ENCODE results near the gene MYLK. TPM values are rescaled to one million over a fixed set of nuclear protein-coding genes. Genes with fewer than 3 reads are reported as not detected.
"Not testable (repeated sequence)": the region's sequence is repeated elsewhere in the genome, so short reads cannot be mapped to it uniquely, and the experiment has no call there.

MYLK gene
- total RNA-seq, 1 donor = 27.1 TPM

DNA sequence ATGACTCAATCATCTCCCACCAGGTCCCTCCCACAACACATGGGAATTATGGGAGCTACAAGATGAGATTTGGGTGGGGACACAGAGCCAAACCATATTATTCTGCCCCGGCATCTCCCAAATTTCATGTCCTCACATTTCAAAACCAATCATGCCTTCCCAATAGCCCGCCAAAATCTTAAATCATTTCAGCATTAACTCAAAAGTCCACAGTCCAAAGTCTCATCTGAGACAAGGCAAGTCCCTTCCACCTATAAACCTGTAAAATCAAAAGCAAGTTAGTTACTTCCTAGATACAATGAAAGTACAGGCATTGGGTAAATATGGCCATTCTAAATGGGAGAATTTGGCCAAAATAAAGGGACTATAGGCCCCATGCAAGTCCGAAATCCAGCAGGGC lies 6.0 kb upstream of the MYLK start:
- not testable (repeated sequence) for H3K4me3 ChIP-seq (ENCODE audit: low read length); H3K4me1 ChIP-seq (ENCODE audit: insufficient read depth, low read length); H3K9me3 ChIP-seq (ENCODE audit: low read depth, low read length)
- peaks cover 17% of the 10 kb centered on the region for H3K27me3 ChIP-seq (ENCODE audit: insufficient read depth, low read length)

DNA sequence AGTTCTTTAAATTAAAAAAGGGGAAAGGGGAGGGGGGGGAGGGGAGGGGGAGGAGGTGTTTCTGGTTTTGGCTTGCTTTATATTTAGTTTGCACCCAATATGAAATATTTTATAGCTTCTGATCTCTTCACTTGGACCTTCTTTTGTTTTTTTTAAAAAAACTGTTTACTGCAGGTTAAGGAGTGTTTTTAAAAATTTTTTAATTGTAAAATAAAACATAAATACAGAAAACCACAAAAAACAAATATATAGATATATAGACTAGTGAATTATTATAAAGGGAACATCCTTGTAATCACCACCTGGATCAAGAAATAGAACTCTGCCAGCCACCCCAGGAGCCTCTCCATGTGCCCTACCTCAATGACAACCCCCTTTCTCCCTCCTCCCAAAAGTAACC lies 861 bp upstream of the MYLK start:
- Histone ChIP-seq H3K4me3 (ENCODE audit: low read length) (no peak overlapping the region), H3K9me3 (ENCODE audit: low read depth, low read length) (no peaks in the 10 kb centered on the region), H3K4me1 (ENCODE audit: insufficient read depth, low read length) (peaks cover 7% of the 10 kb centered on the region), H3K27me3 (ENCODE audit: insufficient read depth, low read length) (peaks cover 37% of the 10 kb centered on the region)

DNA sequence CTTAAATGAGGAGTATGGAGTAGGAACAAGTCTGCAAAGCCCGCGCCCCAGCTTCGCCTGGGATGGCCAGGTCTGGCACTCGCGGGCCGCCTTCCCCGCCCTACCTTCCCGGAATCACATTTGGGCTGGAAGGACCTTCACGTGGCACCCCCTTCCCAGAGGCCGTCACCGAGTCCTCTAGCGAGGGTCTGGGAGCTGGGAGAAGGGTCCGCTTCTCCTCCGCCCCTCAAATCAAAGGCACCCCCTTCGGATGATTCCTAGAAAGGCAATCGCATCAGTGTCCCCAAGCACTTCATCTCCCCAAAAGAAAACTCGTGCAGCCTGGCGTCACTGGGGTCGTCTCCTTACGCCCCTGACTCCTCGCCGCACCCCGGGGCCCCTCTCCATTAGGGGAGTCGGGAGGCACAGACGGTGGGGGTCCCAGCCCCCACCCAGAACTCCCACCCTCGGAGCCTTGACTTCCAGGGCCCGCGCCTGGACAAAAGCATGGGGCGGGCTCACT lies 380 bp downstream of the MYLK start:
- H3K9me3 ChIP-seq (ENCODE audit: low read depth, low read length) = no peaks in the 10 kb centered on the region
- H3K4me3 ChIP-seq (ENCODE audit: low read length) = no peak overlapping the region
- peaks cover 37% of the 10 kb centered on the region for H3K27me3 ChIP-seq (ENCODE audit: insufficient read depth, low read length)
- H3K4me1 ChIP-seq (ENCODE audit: insufficient read depth, low read length) = peaks cover 7% of the 10 kb centered on the region

DNA sequence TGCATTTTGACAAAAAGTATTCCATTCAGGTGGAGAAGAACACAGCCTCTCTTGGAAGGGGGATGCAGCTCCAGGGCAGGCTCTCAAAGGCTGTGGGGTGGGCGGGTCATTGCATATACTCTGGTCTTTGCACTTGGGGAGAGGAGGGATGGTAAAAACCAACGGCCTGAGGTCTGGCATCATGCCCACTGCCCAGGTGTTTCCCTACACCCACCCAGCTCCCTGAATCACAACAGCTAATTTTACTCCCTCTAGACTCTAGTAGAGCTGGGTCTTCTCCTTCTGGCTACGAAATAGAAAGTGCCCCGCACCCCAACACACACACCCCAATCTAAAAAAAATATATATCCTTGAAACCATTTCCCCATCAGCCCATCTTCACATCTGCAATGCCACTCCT lies 1.0 kb downstream of the MYLK start:
- Histone ChIP-seq H3K4me1 (ENCODE audit: insufficient read depth, low read length) (peaks cover 7% of the 10 kb centered on the region), H3K9me3 (ENCODE audit: low read depth, low read length) (no peaks in the 10 kb centered on the region), H3K4me3 (ENCODE audit: low read length) (no peak overlapping the region), H3K27me3 (ENCODE audit: insufficient read depth, low read length) (peaks cover 37% of the 10 kb centered on the region)

DNA sequence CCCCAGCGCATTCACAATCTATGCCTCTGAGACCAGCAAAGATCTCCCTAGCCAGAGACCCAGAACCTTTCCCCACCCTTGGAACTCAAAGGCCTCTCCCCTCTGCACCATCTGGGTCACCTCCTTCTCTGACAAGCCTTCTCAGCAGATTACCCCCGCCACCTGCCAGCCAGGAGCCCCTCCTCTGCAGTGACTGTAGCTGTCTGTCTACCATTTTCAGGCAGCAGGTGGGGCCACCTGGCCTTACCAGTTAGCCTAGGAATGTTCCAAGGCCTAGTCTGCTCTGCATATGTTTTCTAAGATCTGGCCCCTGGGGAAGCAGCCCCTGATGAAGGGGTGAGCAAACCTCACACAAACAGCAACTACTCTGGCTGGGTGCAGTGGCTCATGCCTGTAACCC lies 2.4 kb downstream of the MYLK start:
- no peaks in the 10 kb centered on the region for H3K9me3 ChIP-seq (ENCODE audit: low read depth, low read length)

DNA sequence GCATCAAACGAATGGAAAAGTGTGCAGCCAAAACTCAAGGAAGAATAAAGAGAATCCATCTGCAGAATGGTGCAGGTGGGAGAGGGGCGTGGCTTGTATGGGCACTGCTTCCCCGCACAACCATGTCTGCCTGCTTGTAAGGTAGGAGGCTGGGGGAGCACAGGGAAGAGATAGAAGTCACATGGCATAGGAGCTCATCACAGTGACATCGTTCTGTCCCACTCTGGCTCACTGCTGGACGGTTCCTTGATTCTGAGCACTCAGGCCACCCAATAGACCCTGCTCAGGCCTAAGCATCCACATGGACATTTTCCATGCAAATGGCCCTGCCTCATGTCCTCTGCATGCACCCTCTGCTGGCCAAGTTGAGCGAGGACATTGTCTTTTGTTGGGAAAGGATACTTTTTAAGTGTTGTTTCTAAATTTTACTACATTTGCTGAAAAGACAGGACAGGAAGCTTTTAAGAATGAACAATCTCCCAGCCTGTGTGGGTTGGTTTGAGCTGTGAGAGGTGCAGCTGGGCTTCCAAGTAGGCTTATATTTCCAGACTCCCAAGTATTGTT lies 3.1 kb downstream of the MYLK start:
- Histone ChIP-seq H3K9me3 (ENCODE audit: low read depth, low read length) (no peaks in the 10 kb centered on the region), H3K4me3 (ENCODE audit: low read length) (no peak overlapping the region), H3K27me3 (ENCODE audit: insufficient read depth, low read length) (peaks cover 29% of the 10 kb centered on the region), H3K4me1 (ENCODE audit: insufficient read depth, low read length) (peaks cover 7% of the 10 kb centered on the region)

More for the DNA sequence above, 2.4 kb downstream of the MYLK start:
- Histone ChIP-seq H3K27me3 (ENCODE audit: insufficient read depth, low read length) (peaks cover 32% of the 10 kb centered on the region), H3K4me3 (ENCODE audit: low read length) (no peak overlapping the region), H3K4me1 (ENCODE audit: insufficient read depth, low read length) (peaks cover 7% of the 10 kb centered on the region)

DNA sequence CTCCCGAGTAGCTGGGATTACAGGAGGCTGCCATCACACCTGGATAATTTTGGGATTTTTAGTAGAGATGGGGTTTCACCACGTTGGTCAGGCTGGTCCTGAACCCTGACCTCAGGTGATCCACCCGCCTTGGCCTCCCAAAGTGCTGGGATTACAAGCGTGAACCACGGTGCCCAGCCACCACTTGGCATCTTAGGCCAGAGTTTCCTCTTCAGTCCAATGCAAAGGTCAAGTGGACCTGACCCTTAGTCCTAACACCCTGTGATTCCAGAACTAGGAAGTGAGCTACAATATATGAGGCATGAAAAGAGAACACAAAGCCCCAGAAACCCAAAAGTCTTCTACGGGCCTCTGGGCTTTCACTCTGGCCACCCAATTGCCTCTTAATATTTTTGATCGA lies 5.3 kb downstream of the MYLK start:
- H3K9me3 ChIP-seq (ENCODE audit: low read depth, low read length) = no peaks in the 10 kb centered on the region
- H3K4me1 ChIP-seq (ENCODE audit: insufficient read depth, low read length) = peaks cover 5% of the 10 kb centered on the region
- peaks cover 18% of the 10 kb centered on the region for H3K27me3 ChIP-seq (ENCODE audit: insufficient read depth, low read length)
- H3K4me3 ChIP-seq (ENCODE audit: low read length) = no peak overlapping the region

DNA sequence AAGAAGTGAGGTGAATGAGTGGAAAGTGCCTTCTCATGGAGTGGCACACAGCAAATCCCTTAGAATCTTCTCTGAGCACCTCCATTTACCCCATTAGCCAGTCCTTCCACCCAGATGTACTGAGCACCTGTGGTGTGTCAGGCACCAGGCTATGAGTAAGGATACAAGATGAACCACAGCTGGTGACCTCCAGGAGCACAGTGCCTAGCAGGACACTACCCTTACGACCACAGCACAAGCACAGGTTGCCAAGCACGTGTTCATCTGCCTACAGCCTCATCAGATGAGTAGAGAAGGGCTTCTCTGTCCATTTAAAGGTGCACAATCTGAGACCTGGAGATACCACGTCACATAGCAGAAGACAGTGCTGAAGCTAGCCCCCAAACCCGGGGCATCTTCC lies 6.2 kb downstream of the MYLK start:
- no peaks in the 10 kb centered on the region for H3K4me1 ChIP-seq (ENCODE audit: insufficient read depth, low read length)
- no peaks in the 10 kb centered on the region for H3K9me3 ChIP-seq (ENCODE audit: low read depth, low read length)

DNA sequence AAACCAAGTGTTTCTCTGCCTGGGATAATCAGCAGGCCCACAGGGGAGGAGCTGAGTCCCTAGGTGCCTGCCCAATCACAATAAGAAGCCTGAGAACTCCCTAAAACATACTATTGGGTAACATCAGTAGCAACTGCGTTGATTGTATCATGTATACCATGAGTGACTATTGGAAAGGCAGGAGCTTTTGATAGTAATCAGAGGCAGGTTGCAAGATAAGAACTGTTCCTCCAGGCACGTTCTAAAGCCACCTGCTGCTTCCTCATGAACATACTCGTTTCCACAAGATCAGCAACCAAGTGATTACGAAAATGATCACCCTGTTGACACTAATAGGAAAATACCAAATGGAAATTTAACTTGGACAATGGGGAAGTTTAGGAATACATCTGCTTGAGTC lies 6.7 kb downstream of the MYLK start:
- Histone ChIP-seq H3K9me3 (ENCODE audit: low read depth, low read length) (no peaks in the 10 kb centered on the region), H3K4me3 (ENCODE audit: low read length) (no peak overlapping the region), H3K4me1 (ENCODE audit: insufficient read depth, low read length) (no peaks in the 10 kb centered on the region), H3K27me3 (ENCODE audit: insufficient read depth, low read length) (peaks cover 5% of the 10 kb centered on the region)

More for the DNA sequence above, 6.2 kb downstream of the MYLK start:
- Histone ChIP-seq H3K27me3 (ENCODE audit: insufficient read depth, low read length) (peaks cover 9% of the 10 kb centered on the region), H3K4me3 (ENCODE audit: low read length) (no peak overlapping the region)

DNA sequence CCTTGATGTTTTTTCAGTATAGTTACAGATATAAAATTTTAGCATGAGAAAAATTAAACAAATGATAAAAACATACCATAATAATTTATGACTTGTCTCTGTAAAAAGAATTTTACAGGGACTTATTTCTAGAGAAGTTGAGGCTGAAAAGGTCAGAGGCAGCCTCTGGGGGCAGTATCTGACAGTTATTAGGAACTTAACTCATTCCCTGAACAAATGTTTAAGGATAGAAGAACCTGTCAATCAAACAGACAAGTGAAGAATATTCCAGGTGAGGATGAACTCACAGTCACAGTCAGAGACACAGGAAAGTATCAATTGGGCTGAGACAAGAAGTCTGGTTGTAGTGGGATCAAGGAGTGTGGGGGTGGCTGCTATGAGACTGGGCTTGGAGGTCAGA lies 7.3 kb downstream of the MYLK start:
- no peaks in the 10 kb centered on the region for H3K4me1 ChIP-seq (ENCODE audit: insufficient read depth, low read length)
- no peak overlapping the region for H3K4me3 ChIP-seq (ENCODE audit: low read length)
- H3K27me3 ChIP-seq (ENCODE audit: insufficient read depth, low read length) = peaks cover 4% of the 10 kb centered on the region
- no peaks in the 10 kb centered on the region for H3K9me3 ChIP-seq (ENCODE audit: low read depth, low read length)

DNA sequence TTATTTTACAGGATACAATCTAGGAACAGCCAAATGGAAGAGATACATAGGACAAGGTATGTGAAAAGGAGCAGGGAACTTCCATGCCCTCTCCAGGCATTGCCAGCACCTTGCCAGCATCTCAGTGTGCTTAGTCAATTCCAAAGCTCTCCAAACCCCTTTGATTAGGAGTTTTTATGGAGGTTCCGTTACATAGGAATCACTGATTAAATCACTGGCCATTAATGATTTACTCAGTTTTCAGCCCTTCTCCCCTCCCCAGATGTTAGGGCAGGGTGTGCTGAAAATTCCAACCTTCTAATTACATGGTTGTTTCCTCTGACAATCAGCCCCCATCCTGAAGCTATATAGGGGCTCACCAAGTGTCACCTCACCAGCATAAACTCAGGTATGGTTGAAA lies 11.5 kb downstream of the MYLK start:
- no peak overlapping the region for H3K4me3 ChIP-seq (ENCODE audit: low read length)

DNA sequence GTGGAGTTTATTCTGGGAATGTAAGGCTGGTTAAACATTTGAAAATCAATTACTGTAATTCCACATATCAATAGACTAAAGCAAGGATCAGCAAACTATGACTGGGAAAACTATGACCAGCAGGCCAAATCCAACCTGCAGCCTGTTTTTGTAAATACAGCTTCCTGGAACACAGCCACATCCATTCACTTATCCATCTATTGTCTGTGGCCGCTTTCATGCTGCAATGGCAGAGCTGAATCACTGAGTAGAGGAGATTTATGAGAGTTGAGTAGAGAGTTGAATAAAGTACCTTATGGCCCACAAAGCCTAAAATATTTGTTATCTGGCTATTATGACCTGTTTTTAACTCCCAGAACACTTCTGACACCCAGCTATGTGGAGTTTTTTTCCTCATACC lies 12.2 kb downstream of the MYLK start:
- Histone ChIP-seq H3K27me3 (ENCODE audit: insufficient read depth, low read length) (peaks cover 4% of the 10 kb centered on the region), H3K9me3 (ENCODE audit: low read depth, low read length) (no peaks in the 10 kb centered on the region), H3K4me3 (ENCODE audit: low read length) (no peak overlapping the region), H3K4me1 (ENCODE audit: insufficient read depth, low read length) (no peaks in the 10 kb centered on the region)

More for the DNA sequence above, 11.5 kb downstream of the MYLK start:
- Histone ChIP-seq H3K4me1 (ENCODE audit: insufficient read depth, low read length) (no peaks in the 10 kb centered on the region), H3K9me3 (ENCODE audit: low read depth, low read length) (no peaks in the 10 kb centered on the region), H3K27me3 (ENCODE audit: insufficient read depth, low read length) (peaks cover 4% of the 10 kb centered on the region)

DNA sequence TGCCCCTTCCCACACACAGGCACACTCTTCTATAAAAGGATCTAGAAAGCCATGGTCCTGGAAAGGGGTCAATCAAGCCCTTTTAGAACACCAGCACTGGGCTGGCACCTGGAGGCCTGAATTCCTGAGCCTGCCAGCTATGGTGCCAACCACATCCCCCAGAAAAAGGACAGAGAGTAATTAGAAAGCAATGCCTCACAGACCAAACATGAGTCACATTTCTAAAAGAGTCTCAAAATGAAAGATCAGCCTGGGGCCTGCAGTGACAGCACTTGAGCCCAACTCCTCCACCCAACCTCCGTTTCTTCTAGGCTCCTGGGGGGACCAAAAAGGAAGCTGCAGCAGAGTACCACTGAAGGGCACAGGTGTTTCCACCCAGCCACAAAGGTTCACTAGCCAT lies 14.1 kb downstream of the MYLK start:
- no peaks in the 10 kb centered on the region for H3K9me3 ChIP-seq (ENCODE audit: low read depth, low read length)
- H3K4me3 ChIP-seq (ENCODE audit: low read length) = no peak overlapping the region
- no peaks in the 10 kb centered on the region for H3K4me1 ChIP-seq (ENCODE audit: insufficient read depth, low read length)
- H3K27me3 ChIP-seq (ENCODE audit: insufficient read depth, low read length) = peaks cover 2% of the 10 kb centered on the region

DNA sequence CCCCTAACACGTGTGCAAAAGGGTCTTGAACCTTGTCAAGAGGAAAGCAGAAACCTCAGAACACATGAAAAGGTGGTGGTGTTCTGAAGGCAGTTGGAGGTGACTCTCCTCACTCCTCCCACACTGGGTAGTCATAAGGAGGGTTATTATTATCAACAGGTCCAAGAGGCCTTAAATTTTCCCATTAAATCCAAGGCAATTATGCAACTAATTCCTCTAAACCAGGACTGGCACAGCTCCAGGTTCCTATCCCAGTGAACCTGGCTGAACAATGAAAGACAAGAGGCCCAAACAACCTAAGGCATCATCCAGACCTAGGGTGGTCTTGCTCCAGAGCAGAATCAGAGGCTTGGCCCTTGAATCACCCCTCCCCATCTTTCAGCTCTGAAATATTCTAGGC lies 15.0 kb downstream of the MYLK start:
- Histone ChIP-seq H3K4me1 (ENCODE audit: insufficient read depth, low read length) (no peaks in the 10 kb centered on the region), H3K27me3 (ENCODE audit: insufficient read depth, low read length) (no peaks in the 10 kb centered on the region), H3K9me3 (ENCODE audit: low read depth, low read length) (no peaks in the 10 kb centered on the region), H3K4me3 (ENCODE audit: low read length) (no peak overlapping the region)

DNA sequence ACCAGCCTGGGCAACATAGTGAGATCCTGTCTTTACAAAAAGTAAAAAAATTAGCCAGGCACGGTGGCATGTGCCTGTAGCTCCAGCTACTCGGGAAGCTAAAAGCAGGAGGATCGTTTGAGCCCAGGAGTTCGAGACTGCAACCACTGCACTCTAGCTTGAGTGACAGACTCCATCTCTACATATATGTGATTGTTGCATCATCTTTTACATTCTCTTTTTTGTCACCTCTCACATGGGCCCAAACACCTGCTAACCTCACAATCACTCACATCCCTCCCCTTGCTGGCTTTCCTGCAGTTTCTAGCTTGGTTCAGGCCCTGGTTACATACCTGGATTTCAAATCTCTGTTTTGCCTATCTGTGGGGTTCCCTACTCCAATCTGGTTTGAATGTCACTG lies 19.4 kb downstream of the MYLK start:
- H3K9me3 ChIP-seq (ENCODE audit: low read depth, low read length) = no peaks in the 10 kb centered on the region
- no peak overlapping the region for H3K4me3 ChIP-seq (ENCODE audit: low read length)
- H3K4me1 ChIP-seq (ENCODE audit: insufficient read depth, low read length) = no peaks in the 10 kb centered on the region
- no peaks in the 10 kb centered on the region for H3K27me3 ChIP-seq (ENCODE audit: insufficient read depth, low read length)

DNA sequence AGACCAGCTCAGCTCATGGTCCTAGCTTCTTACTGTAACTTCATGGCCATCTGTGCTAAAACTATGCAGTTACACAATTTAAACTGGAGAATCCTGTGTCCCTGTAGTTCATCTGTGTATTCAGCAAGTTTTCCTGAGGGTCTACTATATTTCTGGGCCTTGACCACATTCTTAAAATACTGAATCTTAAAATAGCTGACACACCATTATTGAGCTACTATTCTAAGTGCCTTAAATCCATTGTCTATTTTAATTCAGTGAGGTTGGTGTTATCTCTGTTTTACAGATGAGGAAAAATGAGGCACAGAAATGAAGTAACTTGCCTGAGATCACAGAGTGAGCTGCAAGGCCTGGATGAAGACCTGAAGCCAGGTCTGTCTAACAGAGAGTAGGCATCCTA lies 22.0 kb downstream of the MYLK start:
- H3K4me3 ChIP-seq (ENCODE audit: low read length) = no peak overlapping the region
- H3K9me3 ChIP-seq (ENCODE audit: low read depth, low read length) = no peaks in the 10 kb centered on the region
- H3K27me3 ChIP-seq (ENCODE audit: insufficient read depth, low read length) = no peaks in the 10 kb centered on the region
- H3K4me1 ChIP-seq (ENCODE audit: insufficient read depth, low read length) = no peaks in the 10 kb centered on the region

All from mononuclear cell (primary cell).